GM12864 (cell line): ENCODE results near the gene PIP5KL1.

Experiments used
- DNase-seq: peaks from one replicate; pipeline ENCODE4 v3.0.0-alpha.2; 2011; ENCODE audit warnings: low read depth
- H3K4me3 ChIP-seq: 2 replicates; pipeline ENCODE4 v1.5.1; 2011; ENCODE audit warnings: mild to moderate bottlenecking, low read depth, low read length, control low read depth
- CTCF ChIP-seq: IDR thresholded peaks from 2 replicates; pipeline ENCODE4 v1.5.1; 2011; ENCODE audit warnings: low read depth, mild to moderate bottlenecking, moderate library complexity, low read length, control low read depth, inconsistent platforms; ENCODE audit errors: missing control alignments

The PIP5KL1 gene

GRCh38 chr9:127925959-127926905 lies 4.3 kb downstream of the PIP5KL1 start:
- no peak for DNase-seq
- TF ChIP-seq CTCF, result no peak
- H3K4me3 ChIP-seq, result no peak overlapping the region

- no peak overlapping the region for H3K4me3 ChIP-seq
- DNase-seq, result no peak
- no peak for TF ChIP-seq CTCF
Measured at GRCh38 chr9:127924736-127925444, 5.7 kb downstream of the PIP5KL1 start.

DNA sequence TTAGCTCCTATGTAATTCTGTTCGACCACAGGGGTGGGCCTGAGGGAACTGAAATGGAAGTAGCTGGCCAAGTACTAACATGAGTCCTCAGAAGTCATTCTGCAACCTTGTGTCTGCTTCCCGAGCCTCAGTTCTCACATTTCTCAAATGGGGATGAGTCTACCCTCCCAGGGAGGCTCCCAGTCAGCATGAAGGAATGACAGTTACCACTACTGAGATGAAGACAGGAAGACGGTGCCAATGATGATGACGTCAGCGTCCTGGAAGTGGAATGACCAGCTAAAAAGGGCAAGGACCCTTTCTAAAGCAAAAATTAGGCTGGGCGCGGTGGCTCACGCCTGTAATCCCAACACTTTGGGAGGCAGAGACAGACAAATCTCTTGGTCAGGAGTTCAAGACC lies 6.8 kb downstream of the PIP5KL1 start:
- DNase-seq, result no peak
- H3K4me3 ChIP-seq, result no peak overlapping the region
- no peak for TF ChIP-seq CTCF

GRCh38 chr9:127923046-127923445 lies 7.5 kb downstream of the PIP5KL1 start:
- H3K4me3 ChIP-seq, result no peak overlapping the region
- TF ChIP-seq CTCF, result no peak
- no peak for DNase-seq

DNA sequence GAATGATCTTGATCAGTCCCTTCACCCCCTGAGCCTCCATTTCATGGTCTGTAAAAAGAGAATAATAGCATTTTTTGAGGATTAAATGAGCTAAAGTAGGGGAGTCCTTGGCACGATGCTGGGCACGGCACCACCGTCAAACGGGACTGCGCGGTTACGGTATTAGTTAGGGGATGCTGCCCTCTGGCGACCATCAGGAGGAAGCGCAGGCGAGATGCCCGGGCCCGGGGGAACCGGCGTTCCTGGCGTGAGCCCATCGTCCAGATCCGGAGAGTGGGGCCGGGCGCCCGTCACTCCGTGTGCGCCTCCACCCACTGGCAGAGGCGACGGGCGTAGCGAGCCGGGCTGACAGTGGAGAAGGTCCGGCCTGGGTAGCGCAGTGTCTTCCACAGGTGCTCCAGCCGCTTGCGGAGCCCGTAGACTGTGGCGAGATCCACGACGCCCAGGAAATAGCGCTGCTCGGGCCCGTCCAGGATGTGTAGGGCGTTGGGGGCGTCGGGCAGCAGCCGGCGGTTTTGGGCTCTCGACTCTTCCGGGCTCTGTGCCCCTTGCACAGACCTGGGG lies 8.9 kb downstream of the PIP5KL1 start:
- no peak for DNase-seq
- TF ChIP-seq CTCF, result peak; percentile 91
- peak overlapping the region; percentile 0; the same call in 1 of the 2 replicates for H3K4me3 ChIP-seq

GRCh38 chr9:127920794-127921193 lies 9.8 kb downstream of the PIP5KL1 start:
- TF ChIP-seq CTCF, result no peak
- DNase-seq, result no peak
- H3K4me3 ChIP-seq, result no peak overlapping the region
